ENCODE results near the gene KAZN.

Gene KAZN

DNA sequence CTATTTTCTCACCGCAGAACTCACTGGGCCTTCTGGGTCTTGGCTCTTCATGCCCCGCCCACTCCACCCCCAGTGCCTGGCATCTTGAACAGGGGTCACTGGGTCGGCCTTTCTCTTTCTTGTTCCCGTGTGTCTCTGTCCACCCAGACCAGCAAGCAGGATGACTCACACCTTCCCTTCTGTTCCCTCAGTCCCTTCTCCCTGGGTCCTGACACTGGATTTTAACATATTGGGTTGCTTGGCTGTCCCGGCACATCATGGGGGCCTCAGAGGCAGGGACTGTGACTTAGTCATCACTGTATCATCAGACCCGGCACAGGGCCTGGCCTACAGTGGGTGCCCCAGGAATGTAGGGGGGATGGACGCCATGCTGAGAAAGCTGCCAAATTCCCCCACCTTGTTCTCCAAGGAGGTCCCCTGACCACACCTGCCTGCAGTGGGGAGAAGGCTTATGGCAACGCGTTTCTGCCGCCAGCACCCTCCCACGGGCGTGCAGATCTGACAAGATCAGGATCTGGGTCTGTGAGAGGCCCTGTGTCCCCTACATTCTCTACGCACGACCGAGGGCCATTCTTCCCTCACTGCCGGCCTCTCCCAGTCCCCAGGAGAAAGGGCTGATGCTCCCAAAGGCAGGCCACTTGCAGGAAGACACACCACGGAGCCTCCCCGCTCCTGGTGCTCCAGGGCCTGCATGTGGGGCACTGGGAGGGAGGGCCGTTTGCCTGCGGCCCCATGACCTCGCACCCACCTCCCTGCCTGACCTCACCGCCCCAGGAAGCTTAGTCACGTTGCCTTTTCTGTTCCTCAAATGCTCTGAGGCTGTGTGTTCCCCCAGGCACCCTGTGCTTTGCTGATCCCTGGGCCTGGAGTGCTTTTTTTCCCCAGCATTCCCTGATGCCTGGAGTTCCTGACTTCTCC is 397.9 kb downstream of the KAZN start:
- DNase-seq, result no peak

DNA sequence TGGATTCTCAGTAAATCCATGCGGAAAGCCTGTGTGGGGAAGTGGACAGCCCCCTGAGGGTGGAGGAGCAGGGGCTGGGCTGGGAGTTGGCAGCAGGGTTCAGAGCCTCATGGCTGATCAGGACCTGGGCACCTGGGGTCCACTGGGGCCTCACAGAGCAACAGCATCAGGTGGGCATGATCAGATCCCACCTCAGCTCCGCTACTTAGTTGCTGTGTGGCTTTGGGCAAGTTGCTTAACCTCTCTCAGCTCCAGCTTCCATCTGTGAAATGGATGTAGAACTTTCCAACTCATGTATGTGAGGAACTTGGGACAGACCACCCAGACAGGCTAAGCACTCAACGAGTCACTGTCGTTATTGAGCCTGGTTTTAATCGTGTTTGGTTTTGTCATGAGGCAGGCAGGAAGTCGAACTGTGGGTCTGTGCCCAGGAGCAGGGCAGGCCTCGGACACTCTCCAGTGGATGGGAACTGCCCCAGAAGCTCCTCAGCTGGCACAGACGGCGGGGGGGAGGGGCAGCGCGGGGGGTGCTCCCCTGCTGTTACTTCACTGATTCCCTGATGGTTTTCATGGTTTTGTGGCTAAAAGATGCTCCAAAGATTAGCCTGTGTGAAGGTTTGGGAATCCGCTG is 399.3 kb downstream of the KAZN start:
- no peak for DNase-seq

DNA sequence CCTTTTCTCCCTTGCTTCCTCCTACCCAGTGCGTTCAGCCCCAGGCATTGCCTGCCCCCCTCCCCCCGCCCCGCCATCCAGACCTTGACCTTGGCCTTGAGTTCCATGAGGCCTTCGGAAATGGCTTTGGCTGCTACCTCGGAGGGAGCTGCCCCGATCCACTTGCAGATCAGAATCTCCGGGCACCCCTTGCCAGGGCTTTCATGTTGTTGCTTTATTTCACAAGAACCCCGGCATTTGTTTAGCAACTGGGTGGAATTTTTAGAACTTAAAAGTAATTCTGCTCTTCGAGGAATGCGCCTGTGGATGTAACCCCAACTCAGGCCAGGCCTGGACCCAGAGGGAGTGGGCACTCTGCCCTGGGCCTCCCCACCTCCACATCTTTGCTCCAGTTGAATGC is 401.0 kb downstream of the KAZN start:
- DNase-seq, result no peak

DNA sequence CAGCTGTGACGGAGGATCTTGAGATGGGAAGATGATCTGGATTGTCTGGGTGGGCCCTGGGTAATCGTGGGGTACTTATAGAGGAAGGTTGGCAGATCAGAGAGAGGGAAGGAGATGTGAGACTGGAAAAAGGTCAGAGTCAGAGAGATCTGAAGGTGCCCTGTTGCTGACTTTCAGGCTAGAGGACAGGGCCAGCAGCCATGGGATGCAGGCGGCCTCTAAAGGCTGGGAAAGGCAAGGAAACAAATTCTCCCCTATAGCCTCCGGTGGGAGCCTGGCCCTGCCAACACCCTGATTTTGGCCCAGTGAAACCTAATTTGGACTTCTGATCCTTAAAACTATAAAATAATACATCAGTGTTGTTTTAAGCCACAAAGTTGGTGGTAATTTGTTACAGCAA is 401.5 kb downstream of the KAZN start:
- DNase-seq, result no peak

- no peak for DNase-seq
Measured at GRCh38 chr1:15000671-15001070, 402.2 kb downstream of the KAZN start.

GRCh38 chr1:15001317-15001915 is 402.9 kb downstream of the KAZN start:
- DNase-seq, result no peak

DNA sequence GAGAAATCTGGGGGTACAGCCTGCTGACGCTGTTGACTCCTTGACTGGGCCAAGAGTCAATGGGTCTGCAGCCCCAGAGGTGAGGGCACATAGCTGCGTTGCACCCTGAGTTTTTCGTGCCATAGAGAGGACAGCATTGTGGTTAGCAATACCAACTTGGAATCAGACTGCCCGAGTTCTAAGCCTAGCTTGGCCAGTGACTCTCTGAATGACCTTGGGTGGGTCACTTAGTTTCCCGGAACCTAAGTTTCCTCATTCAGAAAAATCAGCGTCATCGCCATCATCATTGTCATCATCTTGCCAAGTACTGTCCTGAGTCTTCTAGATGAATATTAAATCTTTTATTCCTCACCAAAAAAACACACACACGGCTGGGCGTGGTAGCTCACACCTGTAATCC is 403.8 kb downstream of the KAZN start:
- no peak for DNase-seq

- DNase-seq, result no peak
Measured at GRCh38 chr1:15004396-15004795, 405.9 kb downstream of the KAZN start.

GRCh38 chr1:15005116-15005515 is 406.6 kb downstream of the KAZN start:
- no peak for DNase-seq

- DNase-seq, result no peak
Measured at GRCh38 chr1:15007368-15007767, 408.9 kb downstream of the KAZN start.

DNA sequence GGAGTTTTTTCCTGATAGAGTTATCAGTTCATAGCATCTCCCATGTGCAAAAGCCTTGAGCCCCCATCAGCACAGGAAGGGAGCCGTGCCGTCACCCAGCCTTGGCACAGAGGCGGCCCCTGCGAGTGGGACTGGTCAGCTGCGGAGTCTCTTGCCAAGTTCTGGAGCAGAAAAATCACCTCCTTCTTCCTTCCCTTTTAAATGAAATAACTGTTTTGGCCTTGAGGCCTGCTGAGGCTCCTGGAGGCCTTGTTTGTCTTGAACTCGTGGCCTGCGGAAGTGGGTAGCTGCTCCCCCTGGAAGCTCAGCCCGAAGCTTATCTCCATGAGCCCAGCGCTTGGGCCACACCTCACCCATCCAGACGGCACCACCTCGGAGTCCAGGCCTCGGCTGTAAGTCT is 409.4 kb downstream of the KAZN start:
- DNase-seq, result no peak

DNA sequence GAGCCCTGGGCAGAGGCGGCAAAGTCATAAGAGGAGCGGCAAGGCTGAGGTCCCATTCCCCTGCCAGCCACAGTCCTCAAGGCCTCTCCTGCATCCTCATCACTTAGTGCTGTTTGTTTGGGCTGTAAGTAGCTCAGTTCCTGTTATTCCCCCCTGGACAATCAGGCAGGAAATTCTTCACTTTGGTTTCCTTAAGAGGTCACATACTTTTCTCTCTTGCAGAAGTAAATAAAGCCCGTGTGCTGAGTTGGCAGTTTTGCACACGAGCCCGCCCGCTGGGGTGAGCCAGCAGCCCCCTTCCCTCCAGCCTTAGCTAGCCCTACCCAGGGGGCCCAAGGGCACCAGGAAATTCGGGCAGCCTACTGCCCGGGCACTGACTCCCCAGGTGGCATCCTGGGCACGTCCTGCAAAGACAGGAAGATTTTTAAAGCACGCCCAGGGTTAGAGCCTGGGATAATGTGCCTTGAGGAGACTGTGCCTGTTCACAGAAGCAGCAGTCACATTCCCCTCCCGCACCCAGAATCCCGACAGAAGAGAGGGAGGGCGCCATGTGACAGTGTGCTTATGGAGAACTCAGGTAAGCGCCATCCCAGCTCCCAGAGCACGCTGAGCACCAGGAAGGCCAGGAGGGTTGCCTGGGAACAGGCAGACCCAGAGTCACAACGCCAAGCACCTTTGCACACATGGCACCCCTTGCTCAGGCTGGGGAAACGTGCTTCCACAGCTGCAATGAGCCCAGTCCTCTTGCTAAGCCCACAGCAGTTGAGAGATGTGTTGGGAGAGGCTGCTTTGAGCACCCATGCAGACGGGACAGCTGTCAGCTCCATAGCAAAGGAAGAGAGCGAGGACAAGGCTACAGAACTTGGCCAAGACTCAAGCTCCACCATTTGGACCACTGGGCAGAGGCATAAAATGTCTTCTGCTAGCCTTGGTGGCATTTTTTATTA is 410.6 kb downstream of the KAZN start:
- no peak for DNase-seq

DNA sequence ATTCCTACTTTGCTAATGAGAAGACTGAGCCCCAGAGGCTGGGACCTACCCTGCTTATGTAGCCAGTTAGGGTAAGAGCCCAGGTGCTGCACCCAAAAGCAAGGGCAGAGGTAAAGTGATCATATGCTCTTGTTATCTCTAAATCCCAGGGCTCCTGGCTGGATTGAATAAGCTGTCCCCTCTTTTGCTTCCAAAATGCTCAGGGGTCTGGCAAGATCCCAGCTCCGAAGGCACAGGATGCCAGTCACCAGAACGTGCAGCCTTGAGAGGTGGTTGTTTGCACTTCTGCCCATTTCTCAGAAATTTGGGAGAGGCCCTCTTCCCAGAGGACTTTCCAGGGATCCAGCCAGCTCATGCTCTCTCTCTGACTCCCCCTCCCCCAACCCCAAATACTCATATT is 412.7 kb downstream of the KAZN start:
- no peak for DNase-seq

DNA sequence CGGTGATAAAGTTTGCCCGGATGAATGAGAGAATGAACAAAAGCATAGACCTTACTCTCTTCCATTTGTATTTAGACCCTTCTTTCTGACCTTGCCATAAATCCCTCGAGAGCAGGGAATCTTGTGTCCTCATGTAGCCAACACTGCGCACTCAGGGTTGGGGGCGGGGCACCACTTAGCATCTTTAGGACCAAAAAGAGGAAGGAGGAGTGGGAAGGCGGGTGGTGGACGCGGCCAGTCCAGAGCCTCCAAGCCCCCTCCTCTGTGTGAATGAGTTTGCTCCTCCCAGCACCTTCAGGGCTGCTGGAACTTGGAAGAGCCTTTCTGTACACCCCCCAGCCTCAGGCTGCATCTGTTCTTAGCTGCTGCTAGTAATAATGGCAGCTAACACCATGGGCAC is 413.2 kb downstream of the KAZN start:
- DNase-seq, result no peak

DNA sequence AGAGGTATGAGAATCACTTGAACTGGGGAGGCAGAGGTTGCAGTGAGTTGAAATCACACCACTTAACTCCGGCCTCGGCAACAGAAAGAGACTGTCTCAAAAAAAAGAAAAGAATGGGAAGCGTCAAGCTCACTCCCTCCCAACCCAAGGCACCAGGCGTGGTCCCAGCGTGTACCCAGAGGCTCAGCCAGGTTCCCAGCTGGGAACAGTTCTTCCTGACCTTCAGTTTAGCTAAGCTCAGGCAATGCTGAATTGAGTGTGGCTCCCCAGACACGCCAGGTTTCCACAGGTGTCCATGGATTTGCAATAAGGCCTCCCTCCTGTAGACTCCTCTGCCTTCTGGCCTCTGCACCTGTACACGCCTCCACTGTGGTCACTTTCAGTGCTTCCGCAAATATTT is 414.3 kb downstream of the KAZN start:
- DNase-seq, result no peak

DNA sequence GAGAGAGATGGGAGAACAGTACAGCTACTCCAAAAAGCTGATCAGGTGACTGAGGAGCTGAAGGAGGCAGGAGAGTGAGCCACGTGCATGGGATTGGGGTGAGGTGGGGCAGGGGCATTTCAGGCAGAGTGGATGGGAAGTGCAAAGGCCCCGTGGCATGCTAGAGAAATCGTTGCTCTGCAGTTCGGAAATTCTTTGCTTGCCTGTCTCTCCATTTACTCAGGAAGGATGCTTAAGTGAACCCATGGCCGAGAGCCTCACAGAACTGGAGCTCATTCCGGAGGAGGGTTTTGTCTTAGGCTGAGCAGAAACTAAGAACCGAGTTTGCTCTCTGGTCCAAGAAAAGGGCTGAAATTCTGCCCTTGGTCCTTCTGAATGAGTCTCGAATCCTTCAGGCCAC is 415.3 kb downstream of the KAZN start:
- DNase-seq, result no peak

DNA sequence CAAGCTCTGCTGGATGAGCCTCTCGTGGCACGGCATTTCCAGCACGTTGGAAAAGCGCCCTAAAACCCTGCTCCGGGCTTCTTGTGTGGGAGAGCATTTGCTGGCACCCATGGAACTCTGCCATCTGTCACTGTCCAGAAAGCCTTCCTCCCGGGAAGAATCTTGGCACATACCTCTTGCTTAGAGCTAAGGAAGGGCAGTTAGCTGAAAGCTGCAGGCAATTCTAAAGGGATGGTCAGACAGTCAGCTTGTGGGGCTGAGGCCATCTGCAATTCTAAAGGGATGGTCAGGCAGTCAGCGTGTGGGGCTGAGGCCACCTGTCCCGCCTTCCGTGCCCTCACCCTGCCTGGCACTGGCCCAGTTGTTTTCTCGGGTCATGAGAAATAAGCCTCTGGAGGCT is 416.0 kb downstream of the KAZN start:
- DNase-seq, result no peak

DNA sequence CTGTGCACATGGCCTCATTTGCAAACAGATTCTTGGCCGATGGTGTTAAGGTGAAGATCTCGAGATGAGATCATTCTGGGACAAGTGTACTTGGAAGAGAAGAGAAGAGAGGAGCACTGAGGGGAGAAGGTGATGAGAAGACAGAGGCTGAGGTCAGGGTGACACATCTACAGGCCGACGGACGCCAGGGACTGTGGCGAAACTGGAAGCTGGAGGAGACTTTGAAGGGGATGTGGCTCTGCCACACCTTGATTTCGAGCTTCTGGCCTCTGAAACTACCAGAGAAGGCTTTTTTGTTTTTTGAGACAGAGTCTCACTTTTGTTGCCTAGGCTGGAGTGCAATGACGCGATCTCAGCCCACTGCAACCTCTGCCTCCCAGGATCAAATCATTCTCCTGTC is 417.5 kb downstream of the KAZN start:
- DNase-seq, result no peak

DNA sequence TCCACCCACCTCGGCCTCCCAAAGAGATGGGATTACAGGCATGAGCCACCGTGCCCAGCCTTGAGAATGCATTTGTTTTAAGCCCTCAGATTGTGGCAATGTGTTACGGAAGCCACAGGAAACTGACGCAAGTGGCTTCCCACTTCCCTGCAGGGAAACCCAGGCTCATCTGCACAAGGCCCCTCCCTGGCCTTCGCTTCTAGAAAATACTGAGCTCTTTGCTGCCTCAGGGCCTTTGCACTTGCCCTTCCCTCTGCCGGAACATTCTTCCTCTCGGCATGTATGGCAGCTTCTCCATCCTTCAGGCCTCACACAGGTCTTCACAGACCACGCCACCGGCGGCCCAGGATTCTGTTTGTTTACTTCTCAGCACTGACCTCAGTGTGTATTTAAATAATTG is 418.0 kb downstream of the KAZN start:
- DNase-seq, result no peak

DNA sequence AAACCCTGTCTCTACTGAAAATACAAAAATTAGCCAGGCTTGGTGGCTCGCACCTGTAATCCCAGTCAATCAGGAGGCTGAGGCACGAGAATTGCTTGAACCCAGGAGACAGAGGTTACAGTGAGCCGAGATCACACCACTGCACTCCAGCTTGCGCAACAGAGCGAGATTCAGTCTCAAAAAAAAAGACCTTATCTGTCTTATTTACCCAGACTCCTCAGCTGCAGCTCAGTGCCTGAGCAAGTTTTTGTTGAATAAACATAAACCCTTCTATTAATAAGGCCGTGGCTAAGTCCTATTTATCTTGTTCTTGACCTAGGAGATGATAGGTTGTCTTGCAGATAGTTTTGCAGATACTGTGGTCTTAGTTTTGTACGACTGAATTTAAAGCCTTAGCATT is 418.6 kb downstream of the KAZN start:
- DNase-seq, result no peak

DNA sequence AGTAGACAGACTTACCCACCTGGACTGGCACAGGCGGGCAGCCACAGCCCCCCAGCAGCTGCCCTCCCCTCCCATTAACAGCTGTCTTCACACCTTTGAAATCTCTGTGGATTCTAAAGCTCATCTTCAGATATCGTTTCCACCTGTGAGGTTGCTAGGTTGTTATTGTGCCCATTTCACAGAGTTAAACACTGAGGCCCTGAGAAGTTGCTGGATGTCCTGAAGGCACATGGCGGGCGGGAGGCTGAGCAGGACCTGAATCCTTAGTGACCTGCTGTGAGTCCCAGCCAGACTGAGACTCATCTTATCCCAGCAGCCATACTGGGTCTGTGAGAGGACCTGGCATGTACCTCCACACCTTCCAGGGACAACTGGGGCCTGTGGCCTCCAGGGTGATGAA is 420.3 kb downstream of the KAZN start:
- no peak for DNase-seq

GRCh38 chr1:15020943-15021745 is 422.7 kb downstream of the KAZN start:
- DNase-seq, result no peak
